Parathyroid adenoma (tissue), 2 donors: ENCODE results near the gene HRH3.

Experiments
- H2AFZ ChIP-seq: fragments of 300-600 bp; sonication (generic); one replicate; pipeline ENCODE4 v1.7.0; 2017; ENCODE audit warnings: antibody characterized with exemption, mild to moderate bottlenecking
- H3K27ac ChIP-seq: fragments of 300-600 bp; sonication (generic); one replicate; pipeline ENCODE4 v1.7.0; 2017
- H3K27me3 ChIP-seq: fragments of 300-600 bp; sonication (generic); one replicate; pipeline ENCODE4 v1.7.0; 2017; ENCODE audit warnings: low read length; ENCODE audit not compliant: control insufficient read depth, insufficient read depth
- H3K36me3 ChIP-seq: fragments of 300-600 bp; sonication (generic); one replicate; pipeline ENCODE4 v1.7.0; 2017; ENCODE audit warnings: low read length; ENCODE audit not compliant: control insufficient read depth, insufficient read depth
- H3K4me1 ChIP-seq: fragments of 300-600 bp; sonication (generic); one replicate; pipeline ENCODE4 v1.7.0; 2017; ENCODE audit warnings: control low read depth
- H3K4me2 ChIP-seq: fragments of 300-600 bp; sonication (generic); one replicate; pipeline ENCODE4 v1.7.0; 2017; ENCODE audit warnings: low read length
- H3K4me3 ChIP-seq: fragments of 300-600 bp; sonication (generic); one replicate; pipeline ENCODE4 v1.7.0; 2017; ENCODE audit warnings: low read depth, low read length
- H3K79me2 ChIP-seq: fragments of 300-600 bp; sonication (generic); one replicate; pipeline ENCODE4 v1.7.0; 2017; ENCODE audit warnings: control low read depth
- H3K9ac ChIP-seq: fragments of 300-600 bp; sonication (generic); one replicate; pipeline ENCODE4 v1.7.0; 2017; ENCODE audit warnings: mild to moderate bottlenecking
- H3K9me3 ChIP-seq: fragments of 300-600 bp; sonication (generic); one replicate; pipeline ENCODE4 v1.7.0; 2017; ENCODE audit warnings: low read length; ENCODE audit not compliant: control insufficient read depth
- TF ChIP-seq, protein P1 (sequence below): fragments of 300-600 bp; sonication (generic); IDR thresholded peaks from one replicate; pipeline ENCODE4 v1.7.0; 2017; ENCODE audit warnings: antibody characterized with exemption, mild to moderate bottlenecking
- donor health status: primary hyperparathyroidism.

HRH3 gene

DNA sequence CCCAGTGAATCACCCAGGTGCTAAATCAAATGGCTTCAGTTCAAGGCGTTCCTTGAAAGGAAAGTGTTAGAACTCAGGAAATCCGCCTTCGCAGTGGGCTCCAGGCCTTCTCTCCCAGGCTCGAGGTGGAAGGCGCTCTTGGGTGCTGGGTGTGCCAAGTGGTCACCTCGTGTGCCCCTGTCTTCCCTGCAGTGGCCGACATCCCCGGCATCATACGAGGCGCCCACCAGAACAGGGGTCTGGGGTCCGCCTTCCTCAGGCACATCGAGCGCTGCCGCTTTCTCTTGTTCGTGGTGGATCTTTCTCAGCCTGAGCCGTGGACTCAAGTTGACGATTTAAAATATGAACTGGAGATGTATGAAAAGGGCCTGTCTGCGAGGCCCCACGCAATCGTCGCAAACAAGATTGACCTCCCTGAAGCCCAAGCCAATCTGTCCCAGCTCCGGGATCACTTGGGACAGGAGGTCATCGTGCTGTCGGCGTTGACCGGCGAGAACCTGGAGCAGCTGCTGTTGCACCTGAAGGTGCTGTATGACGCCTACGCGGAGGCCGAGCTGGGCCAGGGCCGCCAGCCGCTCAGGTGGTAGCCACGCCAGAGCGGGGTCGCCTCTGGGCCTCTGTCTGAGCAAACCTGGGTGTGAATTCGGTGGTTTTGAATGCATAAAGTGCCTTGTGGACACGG is 19.4 kb downstream of the HRH3 start:
- no peak overlapping the region for H3K4me3 ChIP-seq
- H3K79me2 ChIP-seq, result no peaks in the 10 kb centered on the region
- H3K9ac ChIP-seq, result no peak overlapping the region
- H3K27ac ChIP-seq, result no peak overlapping the region
- H3K9me3 ChIP-seq, result no peaks in the 10 kb centered on the region
- H3K4me2 ChIP-seq, result no peak overlapping the region
- TF ChIP-seq, protein P1, sequence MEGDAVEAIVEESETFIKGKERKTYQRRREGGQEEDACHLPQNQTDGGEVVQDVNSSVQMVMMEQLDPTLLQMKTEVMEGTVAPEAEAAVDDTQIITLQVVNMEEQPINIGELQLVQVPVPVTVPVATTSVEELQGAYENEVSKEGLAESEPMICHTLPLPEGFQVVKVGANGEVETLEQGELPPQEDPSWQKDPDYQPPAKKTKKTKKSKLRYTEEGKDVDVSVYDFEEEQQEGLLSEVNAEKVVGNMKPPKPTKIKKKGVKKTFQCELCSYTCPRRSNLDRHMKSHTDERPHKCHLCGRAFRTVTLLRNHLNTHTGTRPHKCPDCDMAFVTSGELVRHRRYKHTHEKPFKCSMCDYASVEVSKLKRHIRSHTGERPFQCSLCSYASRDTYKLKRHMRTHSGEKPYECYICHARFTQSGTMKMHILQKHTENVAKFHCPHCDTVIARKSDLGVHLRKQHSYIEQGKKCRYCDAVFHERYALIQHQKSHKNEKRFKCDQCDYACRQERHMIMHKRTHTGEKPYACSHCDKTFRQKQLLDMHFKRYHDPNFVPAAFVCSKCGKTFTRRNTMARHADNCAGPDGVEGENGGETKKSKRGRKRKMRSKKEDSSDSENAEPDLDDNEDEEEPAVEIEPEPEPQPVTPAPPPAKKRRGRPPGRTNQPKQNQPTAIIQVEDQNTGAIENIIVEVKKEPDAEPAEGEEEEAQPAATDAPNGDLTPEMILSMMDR, result no peak
- no peaks in the 10 kb centered on the region for H3K4me1 ChIP-seq
- no peaks in the 10 kb centered on the region for H3K27me3 ChIP-seq
- H2AFZ ChIP-seq, result no peak overlapping the region
- no peaks in the 10 kb centered on the region for H3K36me3 ChIP-seq

DNA sequence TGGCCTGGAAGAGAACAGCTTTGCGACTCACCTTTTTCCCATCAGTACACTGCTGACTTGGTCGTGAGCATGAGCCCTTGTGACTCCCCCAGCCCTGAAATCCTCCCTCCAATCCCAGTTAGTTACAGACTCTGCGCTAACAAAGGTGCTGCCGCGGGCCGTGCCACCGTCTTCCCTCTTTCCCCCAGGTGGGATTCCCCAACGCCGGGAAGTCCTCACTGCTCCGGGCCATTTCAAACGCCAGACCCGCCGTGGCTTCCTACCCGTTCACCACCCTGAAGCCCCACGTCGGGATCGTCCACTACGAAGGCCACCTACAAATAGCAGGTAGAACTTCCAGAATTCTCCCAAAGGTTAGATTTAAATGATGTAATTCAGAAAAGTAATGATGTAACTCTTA is 21.1 kb downstream of the HRH3 start:
- Histone ChIP-seq H3K4me1 (no peaks in the 10 kb centered on the region), H3K9ac (no peak overlapping the region), H3K27ac (no peak overlapping the region), H3K79me2 (no peaks in the 10 kb centered on the region), H3K4me2 (no peak overlapping the region), H3K27me3 (no peaks in the 10 kb centered on the region), H3K4me3 (no peak overlapping the region), H3K9me3 (no peaks in the 10 kb centered on the region), H3K36me3 (no peaks in the 10 kb centered on the region), H2AFZ (no peak overlapping the region)
- TF ChIP-seq, protein P1, result no peak

DNA sequence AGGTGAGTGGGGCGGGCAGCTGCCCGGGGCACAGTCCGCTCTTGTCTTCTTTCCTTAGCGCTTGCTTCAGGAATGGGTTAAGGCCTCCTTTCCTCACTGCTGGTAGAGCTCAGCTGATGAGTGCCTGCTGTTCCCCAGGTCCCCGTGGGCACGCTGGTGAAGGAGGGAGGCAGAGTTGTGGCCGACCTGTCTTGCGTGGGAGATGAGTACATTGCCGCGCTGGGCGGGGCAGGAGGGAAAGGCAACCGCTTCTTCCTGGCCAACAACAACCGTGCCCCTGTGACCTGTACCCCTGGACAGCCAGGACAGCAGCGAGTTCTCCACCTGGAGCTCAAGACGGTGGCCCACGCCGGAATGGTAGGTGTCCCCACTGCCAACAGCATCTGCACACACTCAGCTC is 21.6 kb downstream of the HRH3 start:
- H3K4me1 ChIP-seq, result no peaks in the 10 kb centered on the region
- H3K9ac ChIP-seq, result no peak overlapping the region
- TF ChIP-seq, protein P1, result no peak
- no peak overlapping the region for H3K4me2 ChIP-seq
- no peak overlapping the region for H3K27ac ChIP-seq
- no peaks in the 10 kb centered on the region for H3K36me3 ChIP-seq
- H3K79me2 ChIP-seq, result no peaks in the 10 kb centered on the region
- no peaks in the 10 kb centered on the region for H3K27me3 ChIP-seq
- H2AFZ ChIP-seq, result no peak overlapping the region
- H3K4me3 ChIP-seq, result no peak overlapping the region
- H3K9me3 ChIP-seq, result no peaks in the 10 kb centered on the region

DNA sequence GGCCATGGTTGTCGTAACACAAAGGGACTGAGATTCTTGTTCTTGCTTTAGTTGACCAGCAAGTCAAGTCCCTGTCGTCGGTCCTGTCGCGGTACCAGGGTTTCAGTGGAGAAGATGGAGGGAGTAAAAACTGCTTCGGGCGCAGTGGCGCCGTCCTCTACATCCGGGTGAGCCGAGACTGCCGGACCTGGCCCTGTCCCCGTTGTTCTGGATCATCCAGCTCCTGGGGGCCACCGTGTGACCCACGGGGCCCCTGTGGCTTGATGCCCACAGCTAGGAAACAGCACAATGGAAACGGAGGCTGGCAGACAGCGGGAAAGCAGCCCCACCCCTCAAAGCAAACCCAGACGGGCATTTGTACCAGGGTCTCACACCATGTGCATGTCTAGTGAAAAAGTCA is 22.3 kb downstream of the HRH3 start:
- TF ChIP-seq, protein P1, result no peak
- no peak overlapping the region for H3K9ac ChIP-seq
- no peaks in the 10 kb centered on the region for H3K79me2 ChIP-seq
- H3K4me3 ChIP-seq, result no peak overlapping the region
- H3K36me3 ChIP-seq, result no peaks in the 10 kb centered on the region
- no peaks in the 10 kb centered on the region for H3K27me3 ChIP-seq
- no peak overlapping the region for H3K4me2 ChIP-seq
- H3K27ac ChIP-seq, result no peak overlapping the region
- H3K4me1 ChIP-seq, result no peaks in the 10 kb centered on the region
- no peaks in the 10 kb centered on the region for H3K9me3 ChIP-seq
- no peak overlapping the region for H2AFZ ChIP-seq

DNA sequence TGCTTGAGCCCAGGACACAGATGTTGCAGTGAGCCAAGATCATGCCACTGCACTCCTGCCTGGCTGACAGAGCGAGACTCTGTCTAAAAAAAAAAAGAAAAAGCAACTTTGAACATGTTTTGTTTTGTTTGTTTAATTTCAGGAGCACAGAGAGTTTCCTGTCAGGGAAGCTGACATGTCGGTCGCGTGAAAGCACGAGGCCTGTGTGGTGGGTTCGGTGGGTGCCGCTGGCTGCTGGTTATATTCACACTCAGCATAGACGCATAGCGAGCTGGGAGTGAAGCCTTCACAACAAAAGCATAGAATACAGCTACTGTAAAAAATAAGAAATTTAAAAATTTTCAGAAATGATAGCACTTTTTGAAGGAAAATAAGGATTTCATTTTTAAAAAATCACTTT is 22.8 kb downstream of the HRH3 start:
- Histone ChIP-seq H3K9me3 (no peaks in the 10 kb centered on the region), H3K9ac (no peak overlapping the region), H3K79me2 (peaks cover 3% of the 10 kb centered on the region), H3K4me3 (no peak overlapping the region), H3K4me2 (no peak overlapping the region), H3K27me3 (no peaks in the 10 kb centered on the region), H3K4me1 (no peaks in the 10 kb centered on the region), H3K36me3 (no peaks in the 10 kb centered on the region), H2AFZ (no peak overlapping the region), H3K27ac (no peak overlapping the region)
- TF ChIP-seq, protein P1, result no peak
